ENCODE results near the gene CNTNAP4.

Gene CNTNAP4

GRCh38 chr16:76502063-76502462, 224.9 kb downstream of the CNTNAP4 start:
- DNase-seq (ENCODE audit: insufficient read length) (no peak), FAIRE-seq (no peak)
- TF ChIP-seq POLR2A (IDR thresholded peaks at IDR 0.05; ENCODE audit: low read depth, low read length) (no peak), POLR2AphosphoS5 (IDR thresholded peaks at IDR 0.05; ENCODE audit: low read depth, low read length) (no peak), TAF1 (IDR thresholded peaks at IDR 0.05; ENCODE audit: borderline replicate concordance, low read depth, low read length) (no peak)

GRCh38 chr16:76502555-76502954, 225.4 kb downstream of the CNTNAP4 start:
- DNase-seq (ENCODE audit: insufficient read length) (no peak), FAIRE-seq (no peak)
- TF ChIP-seq POLR2AphosphoS5 (IDR thresholded peaks at IDR 0.05; ENCODE audit: low read depth, low read length) (no peak), POLR2A (IDR thresholded peaks at IDR 0.05; ENCODE audit: low read depth, low read length) (no peak), TAF1 (IDR thresholded peaks at IDR 0.05; ENCODE audit: borderline replicate concordance, low read depth, low read length) (no peak)

- DNase-seq (ENCODE audit: insufficient read length) (no peak), FAIRE-seq (no peak)
- TF ChIP-seq POLR2A (IDR thresholded peaks at IDR 0.05; ENCODE audit: low read depth, low read length) (no peak), TAF1 (IDR thresholded peaks at IDR 0.05; ENCODE audit: borderline replicate concordance, low read depth, low read length) (no peak), POLR2AphosphoS5 (IDR thresholded peaks at IDR 0.05; ENCODE audit: low read depth, low read length) (no peak)
Observed at GRCh38 chr16:76503091-76503490, 225.9 kb downstream of the CNTNAP4 start.

GRCh38 chr16:76511203-76511602, 234.0 kb downstream of the CNTNAP4 start:
- no peak for TF ChIP-seq TAF1 (IDR thresholded peaks at IDR 0.05; ENCODE audit: borderline replicate concordance, low read depth, low read length)
- no peak for TF ChIP-seq POLR2A (IDR thresholded peaks at IDR 0.05; ENCODE audit: low read depth, low read length)
- TF ChIP-seq POLR2AphosphoS5 (IDR thresholded peaks at IDR 0.05; ENCODE audit: low read depth, low read length): no peak
- no peak for FAIRE-seq
- no peak for DNase-seq (ENCODE audit: insufficient read length)

- FAIRE-seq (no peak), DNase-seq (ENCODE audit: insufficient read length) (no peak)
- TF ChIP-seq POLR2A (IDR thresholded peaks at IDR 0.05; ENCODE audit: low read depth, low read length): no peak
- TF ChIP-seq TAF1 (IDR thresholded peaks at IDR 0.05; ENCODE audit: borderline replicate concordance, low read depth, low read length): no peak
- TF ChIP-seq POLR2AphosphoS5 (IDR thresholded peaks at IDR 0.05; ENCODE audit: low read depth, low read length): no peak
Observed at GRCh38 chr16:76518781-76519180, 241.6 kb downstream of the CNTNAP4 start.

- DNase-seq (ENCODE audit: insufficient read length) (no peak), FAIRE-seq (no peak)
- no peak for TF ChIP-seq TAF1 (IDR thresholded peaks at IDR 0.05; ENCODE audit: borderline replicate concordance, low read depth, low read length)
- no peak for TF ChIP-seq POLR2AphosphoS5 (IDR thresholded peaks at IDR 0.05; ENCODE audit: low read depth, low read length)
- TF ChIP-seq POLR2A (IDR thresholded peaks at IDR 0.05; ENCODE audit: low read depth, low read length): no peak
Observed at GRCh38 chr16:76524356-76524755, 247.2 kb downstream of the CNTNAP4 start.

- no peak for FAIRE-seq
- TF ChIP-seq TAF1 (IDR thresholded peaks at IDR 0.05; ENCODE audit: borderline replicate concordance, low read depth, low read length) (no peak), POLR2AphosphoS5 (IDR thresholded peaks at IDR 0.05; ENCODE audit: low read depth, low read length) (no peak), POLR2A (IDR thresholded peaks at IDR 0.05; ENCODE audit: low read depth, low read length) (no peak)
- DNase-seq (ENCODE audit: insufficient read length): no peak
Observed at GRCh38 chr16:76524769-76525168, 247.6 kb downstream of the CNTNAP4 start.

GRCh38 chr16:76527244-76527643, 250.0 kb downstream of the CNTNAP4 start:
- DNase-seq (ENCODE audit: insufficient read length): no peak
- no peak for FAIRE-seq
- TF ChIP-seq POLR2AphosphoS5 (IDR thresholded peaks at IDR 0.05; ENCODE audit: low read depth, low read length) (no peak), POLR2A (IDR thresholded peaks at IDR 0.05; ENCODE audit: low read depth, low read length) (no peak), TAF1 (IDR thresholded peaks at IDR 0.05; ENCODE audit: borderline replicate concordance, low read depth, low read length) (no peak)

GRCh38 chr16:76529120-76529519, 251.9 kb downstream of the CNTNAP4 start:
- DNase-seq (ENCODE audit: insufficient read length): no peak
- no peak for FAIRE-seq
- no peak for TF ChIP-seq POLR2AphosphoS5 (IDR thresholded peaks at IDR 0.05; ENCODE audit: low read depth, low read length)
- TF ChIP-seq TAF1 (IDR thresholded peaks at IDR 0.05; ENCODE audit: borderline replicate concordance, low read depth, low read length): no peak
- TF ChIP-seq POLR2A (IDR thresholded peaks at IDR 0.05; ENCODE audit: low read depth, low read length): no peak

GRCh38 chr16:76531236-76531635, 254.0 kb downstream of the CNTNAP4 start:
- DNase-seq (ENCODE audit: insufficient read length): no peak
- no peak for TF ChIP-seq POLR2AphosphoS5 (IDR thresholded peaks at IDR 0.05; ENCODE audit: low read depth, low read length)
- TF ChIP-seq TAF1 (IDR thresholded peaks at IDR 0.05; ENCODE audit: borderline replicate concordance, low read depth, low read length): no peak
- TF ChIP-seq POLR2A (IDR thresholded peaks at IDR 0.05; ENCODE audit: low read depth, low read length): no peak
- FAIRE-seq: no peak

GRCh38 chr16:76532188-76532973, 255.2 kb downstream of the CNTNAP4 start:
- FAIRE-seq (no peak), DNase-seq (ENCODE audit: insufficient read length) (no peak)
- no peak for TF ChIP-seq POLR2A (IDR thresholded peaks at IDR 0.05; ENCODE audit: low read depth, low read length)
- TF ChIP-seq POLR2AphosphoS5 (IDR thresholded peaks at IDR 0.05; ENCODE audit: low read depth, low read length): no peak
- TF ChIP-seq TAF1 (IDR thresholded peaks at IDR 0.05; ENCODE audit: borderline replicate concordance, low read depth, low read length): no peak

- TF ChIP-seq TAF1 (IDR thresholded peaks at IDR 0.05; ENCODE audit: borderline replicate concordance, low read depth, low read length): no peak
- FAIRE-seq (no peak), DNase-seq (ENCODE audit: insufficient read length) (no peak)
Observed at GRCh38 chr16:76539609-76540008, 262.4 kb downstream of the CNTNAP4 start.
